GM04504 (cell line): ENCODE measurements around the gene MMP25.

Experiments used
- DNase-seq: peaks from one replicate; pipeline ENCODE4 v3.0.0-alpha.2; 2012; ENCODE audit warnings: low read depth

Gene MMP25

DNA sequence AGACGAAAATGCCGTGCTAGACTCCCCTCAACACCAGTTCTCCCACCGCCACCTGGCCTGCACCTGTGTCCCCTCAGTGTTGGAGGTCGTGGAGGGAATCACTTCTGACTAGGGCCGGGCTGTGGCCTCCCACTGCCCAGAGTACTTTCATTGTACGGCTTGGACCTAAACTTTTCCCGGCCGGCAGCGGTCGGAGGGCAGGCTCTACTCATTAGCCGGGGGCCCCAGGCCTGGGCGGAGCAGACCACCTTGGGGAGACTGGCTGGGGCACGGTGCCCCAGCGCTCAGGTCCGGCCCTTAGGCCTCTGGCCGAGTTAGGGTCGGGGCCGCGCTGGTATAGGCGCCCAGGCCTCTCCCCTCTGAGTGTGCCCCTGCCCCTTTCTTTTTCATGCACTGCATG is 29.0 kb upstream of the MMP25 start:
- no peak for DNase-seq

DNA sequence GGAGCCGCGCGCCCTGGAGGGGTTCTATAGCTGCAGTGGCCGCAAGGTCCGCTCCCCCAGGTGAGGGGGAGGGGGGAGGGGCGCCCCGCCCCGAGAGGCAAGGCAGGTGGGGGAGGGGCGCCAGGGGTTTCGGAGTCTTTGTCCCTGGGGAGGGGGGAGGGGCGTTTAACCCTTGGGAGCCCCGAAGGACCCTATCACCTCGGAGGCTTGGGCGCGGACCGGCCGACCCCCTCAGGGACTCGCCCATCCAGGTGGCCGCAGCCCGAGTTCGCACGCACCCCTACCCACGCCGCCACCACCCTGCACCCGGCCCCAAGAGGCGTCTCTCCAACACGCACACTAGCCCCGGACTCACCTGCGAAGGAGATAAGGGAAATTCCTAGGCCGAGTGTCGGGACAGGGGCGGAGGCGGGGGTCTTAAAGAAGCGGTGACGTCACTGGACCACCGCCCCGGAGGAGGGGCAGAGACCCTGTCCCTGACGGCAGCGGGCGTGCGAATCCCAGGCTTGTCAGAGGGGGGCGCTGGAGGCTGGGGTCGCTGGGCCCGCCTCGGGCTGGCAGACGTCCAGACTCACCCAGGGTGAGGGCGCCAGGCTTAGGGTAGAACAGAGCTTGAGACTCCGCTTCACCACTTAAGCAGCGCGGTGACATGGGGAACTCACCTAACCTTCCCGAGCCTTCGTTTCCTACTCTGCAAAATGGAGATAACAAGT is 28.4 kb upstream of the MMP25 start, which contains the start of gene CLDN6:
Gene CLDN6 (minus strand): TSS at position 390 of the 713 bp plus-strand sequence. CDS start 2,162 bp downstream, outside the sequence.
- DNase-seq: no peak

DNA sequence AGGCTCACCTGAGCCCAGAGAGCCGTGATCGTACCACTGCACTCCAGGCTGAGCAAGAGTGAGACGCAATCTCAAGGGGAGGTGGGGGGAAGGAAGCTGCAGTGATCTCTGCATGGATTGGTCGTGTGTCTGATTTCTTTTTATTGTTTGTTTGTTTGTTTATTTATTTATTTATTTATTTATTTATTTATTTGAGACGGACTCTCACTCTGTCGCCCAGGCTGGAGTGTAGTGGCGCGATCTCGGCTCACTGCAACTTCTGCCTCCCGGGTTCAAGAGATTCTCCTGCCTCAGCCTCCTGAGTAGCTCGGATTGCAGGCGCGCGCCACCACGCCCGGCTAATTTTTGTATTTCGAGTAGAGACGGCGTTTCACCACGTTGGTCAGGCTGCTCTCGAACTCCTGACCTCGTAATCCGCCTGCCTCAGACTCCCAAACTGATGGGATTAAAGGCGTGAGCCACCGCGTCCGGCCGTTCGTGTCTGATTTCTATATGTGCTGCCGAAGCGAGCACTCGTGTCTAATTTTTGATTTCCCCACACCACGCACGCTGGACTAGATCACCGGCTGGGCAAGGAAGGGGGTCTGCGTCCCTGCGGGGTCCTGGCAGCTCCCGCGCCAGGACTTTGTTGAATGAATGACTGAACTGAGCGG is 26.6 kb upstream of the MMP25 start:
- no peak for DNase-seq

DNA sequence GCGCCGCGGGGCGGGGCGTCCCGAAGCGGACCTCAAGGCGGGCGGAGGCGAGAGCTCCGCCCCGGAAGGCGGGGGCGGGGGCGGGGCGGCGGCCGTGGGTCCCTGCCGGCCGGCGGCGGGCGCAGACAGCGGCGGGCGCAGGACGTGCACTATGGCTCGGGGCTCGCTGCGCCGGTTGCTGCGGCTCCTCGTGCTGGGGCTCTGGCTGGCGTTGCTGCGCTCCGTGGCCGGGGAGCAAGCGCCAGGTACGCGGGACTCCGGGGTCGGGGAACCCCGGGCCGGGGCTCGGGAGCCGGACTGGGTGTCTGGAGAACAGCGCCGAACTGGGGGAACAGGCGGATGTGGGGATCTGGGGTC is 26.1 kb upstream of the MMP25 start, which contains the start of gene TNFRSF12A:
Gene TNFRSF12A (plus strand): TSS at position 122 of the 357 bp plus-strand sequence. CDS start 30 bp downstream, at position 152.
- peak; percentile 45 for DNase-seq

DNA sequence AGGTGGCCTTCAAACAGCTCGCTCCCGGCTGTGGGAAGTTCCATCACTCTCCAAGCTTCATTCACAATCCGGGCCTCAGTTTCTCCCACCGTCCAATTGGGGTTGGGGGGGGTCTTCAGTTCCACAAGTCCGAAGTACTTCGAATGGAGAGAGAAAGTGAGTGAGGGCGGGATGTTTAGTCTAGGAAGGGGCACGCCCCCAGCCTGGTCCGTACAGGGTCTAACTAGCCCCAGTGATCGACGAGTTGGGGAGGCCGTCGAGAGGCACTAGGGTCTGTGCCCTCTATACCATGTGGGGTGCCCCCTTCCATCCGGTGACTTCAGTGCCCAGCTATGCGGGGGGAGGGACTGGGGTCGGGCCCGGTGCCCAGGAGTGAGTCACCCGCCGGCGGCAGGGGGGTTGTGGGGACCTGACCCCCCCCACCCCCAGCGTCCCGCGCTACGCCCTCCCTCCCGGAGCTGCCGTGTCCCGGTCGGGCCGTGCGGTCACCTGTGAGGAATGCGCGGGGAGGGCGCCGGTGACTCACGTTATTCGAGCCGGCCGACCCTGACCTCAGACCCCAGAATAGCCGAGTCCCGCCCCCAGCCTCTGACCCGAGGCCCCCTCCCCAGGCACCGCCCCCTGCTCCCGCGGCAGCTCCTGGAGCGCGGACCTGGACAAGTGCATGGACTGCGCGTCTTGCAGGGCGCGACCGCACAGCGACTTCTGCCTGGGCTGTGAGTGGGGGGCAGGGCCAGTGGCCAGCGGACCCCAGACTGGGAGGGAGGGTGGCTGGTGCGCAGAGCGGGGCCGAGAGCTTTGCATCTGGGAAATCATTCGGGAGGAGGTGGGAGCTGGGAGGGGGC is 25.5 kb upstream of the MMP25 start:
- DNase-seq: peak; percentile 80

DNA sequence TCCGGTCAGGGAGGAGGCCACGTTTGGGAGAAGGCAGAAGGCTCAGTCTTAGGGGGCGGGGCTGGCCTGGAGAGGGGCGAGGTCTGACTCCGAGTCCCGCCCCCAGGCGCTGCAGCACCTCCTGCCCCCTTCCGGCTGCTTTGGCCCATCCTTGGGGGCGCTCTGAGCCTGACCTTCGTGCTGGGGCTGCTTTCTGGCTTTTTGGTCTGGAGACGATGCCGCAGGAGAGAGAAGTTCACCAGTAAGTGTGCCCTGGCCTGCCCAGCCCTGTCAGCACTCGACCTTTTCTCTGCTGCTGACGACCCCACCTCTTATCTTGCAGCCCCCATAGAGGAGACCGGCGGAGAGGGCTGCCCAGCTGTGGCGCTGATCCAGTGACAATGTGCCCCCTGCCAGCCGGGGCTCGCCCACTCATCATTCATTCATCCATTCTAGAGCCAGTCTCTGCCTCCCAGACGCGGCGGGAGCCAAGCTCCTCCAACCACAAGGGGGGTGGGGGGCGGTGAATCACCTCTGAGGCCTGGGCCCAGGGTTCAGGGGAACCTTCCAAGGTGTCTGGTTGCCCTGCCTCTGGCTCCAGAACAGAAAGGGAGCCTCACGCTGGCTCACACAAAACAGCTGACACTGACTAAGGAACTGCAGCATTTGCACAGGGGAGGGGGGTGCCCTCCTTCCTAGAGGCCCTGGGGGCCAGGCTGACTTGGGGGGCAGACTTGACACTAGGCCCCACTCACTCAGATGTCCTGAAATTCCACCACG is 24.7 kb upstream of the MMP25 start:
- peak; percentile 94 for DNase-seq

DNA sequence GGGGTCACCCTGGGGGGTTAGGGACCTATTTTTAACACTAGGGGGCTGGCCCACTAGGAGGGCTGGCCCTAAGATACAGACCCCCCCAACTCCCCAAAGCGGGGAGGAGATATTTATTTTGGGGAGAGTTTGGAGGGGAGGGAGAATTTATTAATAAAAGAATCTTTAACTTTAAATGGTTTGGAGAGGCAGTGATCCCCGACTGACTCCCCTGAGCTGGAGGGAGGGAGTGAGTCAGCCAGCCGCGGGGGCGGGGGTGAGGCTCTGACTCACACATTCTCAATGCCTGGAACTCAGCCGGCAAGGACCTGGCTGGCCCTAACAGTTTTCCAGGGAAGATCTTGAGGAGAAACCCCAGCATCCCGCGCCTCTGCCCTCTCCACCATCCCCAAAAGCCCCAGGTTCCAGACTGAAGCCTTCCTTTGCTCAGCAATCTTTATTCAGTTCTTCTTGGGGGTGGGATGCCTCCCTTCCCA is 24.1 kb upstream of the MMP25 start:
- peak; percentile 91 for DNase-seq

DNA sequence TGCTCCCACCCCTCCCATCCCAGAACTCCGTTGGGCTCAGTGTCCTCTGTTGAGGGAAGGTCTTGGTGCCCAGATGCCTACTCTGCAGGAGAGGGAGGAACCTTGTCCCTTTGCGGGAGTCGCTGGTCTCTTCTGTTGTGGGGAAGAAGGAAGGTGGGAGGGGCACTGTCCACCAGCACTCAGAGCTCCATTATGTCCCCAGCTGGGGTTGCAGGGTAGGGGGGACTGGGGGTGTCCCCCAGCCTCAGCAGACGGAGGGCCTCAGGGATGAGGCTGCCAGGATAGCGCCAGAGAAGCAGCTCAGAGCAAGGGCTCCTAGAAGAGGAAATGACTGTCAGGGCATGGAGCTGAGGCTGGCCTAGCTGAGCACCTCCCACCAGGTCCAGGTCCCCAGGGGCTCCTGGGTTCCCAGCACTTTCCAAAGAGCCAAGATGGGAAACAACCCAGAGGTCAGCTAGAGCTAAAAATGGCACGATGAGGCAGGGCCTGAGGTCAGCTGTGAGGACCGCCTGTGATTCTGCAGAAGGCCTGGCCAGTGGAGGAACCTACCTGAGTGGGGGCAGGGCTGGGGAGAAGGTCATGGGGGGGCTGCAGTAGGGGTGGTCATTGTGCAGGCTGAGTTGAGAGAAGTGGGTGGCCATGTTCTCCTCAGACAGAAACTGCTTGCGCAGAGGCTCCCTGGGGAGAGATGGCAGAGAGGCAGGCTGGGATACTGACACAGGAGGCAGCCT is 23.5 kb upstream of the MMP25 start:
- DNase-seq: peak; percentile 27

DNA sequence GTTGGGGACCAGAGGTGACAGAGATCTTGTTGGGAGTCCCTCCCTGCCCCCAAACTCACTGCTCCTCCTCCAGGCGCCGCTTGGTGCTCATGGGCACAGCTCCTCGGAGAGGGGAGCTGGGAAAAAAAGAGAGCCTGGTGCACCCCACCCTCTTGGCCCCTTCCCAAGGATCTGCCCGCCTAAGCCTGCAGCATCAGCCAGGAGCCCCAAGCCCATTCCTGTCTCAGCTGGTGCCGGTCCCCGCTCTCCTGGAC is 23.0 kb upstream of the MMP25 start:
- peak; percentile 69 for DNase-seq

DNA sequence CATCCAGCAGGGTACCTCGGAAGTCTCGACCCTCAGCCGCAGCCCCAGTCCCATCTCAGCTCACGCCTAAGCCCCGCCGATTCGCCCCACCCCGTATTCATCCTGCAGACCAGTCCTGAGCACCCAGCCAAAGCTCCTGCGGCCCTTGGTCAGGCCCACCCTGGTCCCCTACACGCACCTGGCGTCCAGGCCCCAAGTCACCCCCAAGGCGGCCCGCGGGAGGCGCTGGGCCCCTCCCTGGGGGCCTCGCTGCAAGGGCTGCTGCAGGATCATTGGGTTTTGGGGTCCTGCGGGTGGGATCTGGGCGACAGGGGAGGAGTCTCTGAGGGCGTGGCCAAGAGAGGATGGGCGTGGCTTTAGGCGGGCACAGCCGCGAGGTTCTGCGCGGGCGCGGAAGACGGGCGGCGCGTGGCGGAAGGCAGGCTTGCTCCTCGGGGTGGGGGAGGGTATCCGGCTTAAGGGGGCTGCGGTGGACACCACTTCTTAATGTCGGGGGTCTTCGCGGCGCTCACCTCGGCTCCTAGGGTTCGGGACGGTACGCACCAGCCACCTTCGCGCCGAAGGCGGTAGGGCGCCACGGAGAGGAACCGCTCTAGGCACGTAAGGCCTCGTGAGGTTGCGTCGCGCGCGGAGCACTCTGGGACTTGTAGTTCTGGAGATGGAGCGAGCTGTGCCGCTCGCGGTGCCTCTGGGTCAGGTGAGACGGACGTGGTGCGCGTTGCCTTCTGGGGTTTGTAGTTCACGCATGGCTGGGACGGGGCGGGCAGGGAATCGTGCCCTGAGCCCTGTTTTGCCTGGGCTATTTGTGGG is 22.5 kb upstream of the MMP25 start, which contains the start of the genes HCFC1R1 and THOC6:
Gene HCFC1R1 (minus strand): TSS at position 274 of the 810 bp plus-strand sequence. CDS start 1 bp downstream, at position 273.
Gene THOC6 (plus strand): TSS at position 367 of the 810 bp plus-strand sequence. CDS start 292 bp downstream, at position 659.
- peak; percentile 95 for DNase-seq

DNA sequence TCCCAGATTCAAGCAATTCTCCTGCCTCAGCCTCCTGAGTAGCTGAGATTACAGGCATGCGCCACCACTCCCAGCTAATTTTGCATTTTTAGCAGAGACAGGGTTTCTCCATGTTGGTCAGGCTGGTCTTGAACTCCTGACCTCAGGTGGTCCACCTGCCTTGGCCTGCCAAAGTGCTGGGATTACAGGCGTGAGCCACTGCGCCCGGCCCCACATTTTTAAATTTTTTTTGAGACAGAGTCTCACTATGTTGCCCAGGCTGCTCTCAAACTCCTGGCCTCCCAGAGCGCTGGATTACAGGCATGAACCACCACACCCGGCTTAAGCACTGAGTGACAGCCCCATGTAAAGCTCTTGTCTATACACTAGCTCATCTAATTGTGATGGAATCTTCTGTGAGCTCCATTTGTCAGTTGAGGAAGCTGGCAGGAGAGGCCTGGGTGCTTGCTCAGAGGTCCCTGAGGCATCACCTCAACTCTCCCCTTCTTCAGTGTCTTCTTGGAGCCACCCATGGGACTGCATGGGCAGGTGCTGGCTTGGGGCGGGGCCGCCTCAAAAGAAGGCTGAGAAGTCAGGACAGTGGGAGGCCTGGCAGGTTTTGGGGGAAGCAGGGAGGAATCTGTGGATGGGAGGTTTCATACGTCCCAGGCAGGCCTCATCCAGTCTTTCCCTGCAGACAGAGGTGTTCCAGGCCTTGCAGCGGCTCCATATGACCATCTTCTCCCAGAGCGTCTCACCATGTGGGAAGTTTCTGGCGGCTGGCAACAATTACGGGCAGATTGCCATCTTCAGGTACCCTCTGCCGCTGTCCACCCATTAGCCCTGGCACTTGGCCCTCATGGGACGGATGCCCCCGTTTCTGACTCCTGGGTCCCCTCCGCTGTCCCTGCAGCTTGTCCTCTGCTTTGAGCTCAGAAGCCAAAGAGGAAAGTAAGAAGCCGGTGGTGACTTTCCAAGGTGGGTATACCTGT is 21.0 kb upstream of the MMP25 start:
- no peak for DNase-seq

DNA sequence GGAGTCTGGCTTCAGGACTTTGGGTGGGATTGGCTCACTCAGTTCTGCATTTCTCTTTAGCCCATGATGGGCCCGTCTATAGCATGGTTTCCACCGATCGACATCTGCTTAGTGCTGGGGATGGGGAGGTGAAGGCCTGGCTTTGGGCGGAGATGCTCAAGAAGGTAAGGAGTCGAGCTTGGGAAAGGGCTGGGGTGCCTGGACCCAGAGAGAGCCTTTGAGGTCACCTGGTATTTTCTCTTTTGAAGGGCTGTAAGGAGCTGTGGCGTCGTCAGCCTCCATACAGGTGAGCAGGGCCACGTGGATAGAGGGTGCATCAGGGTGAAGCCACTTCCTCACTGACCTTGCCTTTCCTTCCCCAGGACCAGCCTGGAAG is 20.4 kb upstream of the MMP25 start:
- DNase-seq: no peak

DNA sequence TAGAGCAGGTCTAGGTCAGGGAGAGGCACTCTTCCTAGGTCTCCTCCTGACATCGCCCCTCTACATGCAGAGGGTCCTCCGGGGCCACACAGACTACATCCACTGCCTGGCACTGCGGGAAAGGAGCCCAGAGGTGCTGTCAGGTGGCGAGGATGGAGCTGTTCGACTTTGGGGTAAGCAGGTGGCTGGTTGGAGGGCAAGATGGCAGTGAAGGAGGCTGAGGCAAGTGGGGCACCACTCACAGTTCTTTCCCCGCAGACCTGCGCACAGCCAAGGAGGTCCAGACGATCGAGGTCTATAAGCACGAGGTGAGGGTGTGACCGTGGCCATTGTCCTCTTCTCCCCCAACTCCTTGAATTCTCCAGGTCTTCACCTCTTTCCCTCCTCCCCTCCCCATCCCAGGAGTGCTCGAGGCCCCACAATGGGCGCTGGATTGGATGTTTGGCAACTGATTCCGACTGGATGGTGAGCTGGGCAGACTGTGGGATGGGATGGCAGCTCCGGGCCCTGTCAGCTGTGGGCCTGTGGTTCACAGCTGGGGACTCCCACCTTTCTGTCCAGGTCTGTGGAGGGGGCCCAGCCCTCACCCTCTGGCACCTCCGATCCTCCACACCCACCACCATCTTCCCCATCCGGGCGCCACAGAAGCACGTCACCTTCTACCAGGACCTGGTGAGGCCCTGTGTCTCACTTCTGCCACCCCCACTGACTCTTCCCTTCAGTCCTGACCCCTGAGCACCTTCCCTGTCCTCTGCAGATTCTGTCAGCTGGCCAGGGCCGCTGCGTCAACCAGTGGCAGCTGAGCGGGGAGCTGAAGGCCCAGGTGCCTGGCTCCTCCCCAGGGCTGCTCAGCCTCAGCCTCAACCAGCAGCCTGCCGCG is 19.5 kb upstream of the MMP25 start:
- DNase-seq: no peak

DNA sequence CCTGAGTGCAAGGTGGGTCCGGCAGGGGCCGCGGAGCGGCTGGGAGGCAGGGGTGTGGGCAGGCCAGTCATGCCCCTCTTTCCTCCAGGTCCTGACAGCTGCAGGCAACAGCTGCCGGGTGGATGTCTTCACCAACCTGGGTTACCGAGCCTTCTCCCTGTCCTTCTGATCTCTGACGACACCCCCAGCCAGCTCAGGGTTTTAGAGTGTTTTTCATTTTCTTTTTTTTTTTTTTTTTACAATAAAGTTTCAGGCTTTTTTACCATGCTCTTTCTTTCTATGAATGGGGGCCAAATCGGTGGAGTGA is 18.9 kb upstream of the MMP25 start:
- DNase-seq: no peak

DNA sequence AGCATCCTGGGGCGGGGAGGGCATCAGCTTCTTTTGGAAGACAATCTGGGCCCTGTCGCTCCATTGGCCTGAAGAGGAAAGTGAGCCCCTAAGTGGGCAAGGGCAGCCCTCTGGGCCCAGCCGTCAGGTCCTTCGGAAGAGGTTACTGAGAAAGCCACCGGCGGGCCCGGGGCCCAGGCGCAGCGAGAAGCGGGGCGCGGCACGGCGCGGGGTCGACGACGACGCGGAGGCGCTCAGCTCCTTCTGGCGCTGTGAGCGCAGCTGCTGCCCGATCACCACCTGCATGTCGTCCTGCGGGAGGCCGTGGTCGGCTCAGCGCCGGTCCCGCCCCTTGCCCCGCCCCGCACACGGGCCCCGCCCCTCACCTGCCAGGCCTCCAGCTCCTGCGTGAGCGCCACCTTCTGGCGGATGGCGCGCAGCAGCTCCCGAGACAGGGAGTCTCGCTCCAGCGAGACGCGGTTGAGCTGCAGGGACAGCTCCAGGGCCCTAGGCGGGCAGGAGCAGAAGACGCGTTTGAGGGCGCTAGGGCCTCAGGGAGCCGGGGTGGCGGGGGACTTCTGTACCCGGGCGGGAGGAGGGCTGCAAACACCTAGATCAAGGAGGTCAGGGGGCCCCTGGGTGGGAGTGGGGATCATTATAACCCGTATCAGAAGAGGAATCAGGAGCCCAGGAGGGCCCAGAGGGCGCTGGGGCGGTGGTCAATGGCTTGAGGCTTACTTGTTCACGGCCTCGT is 18.2 kb upstream of the MMP25 start:
- DNase-seq: peak; percentile 28

DNA sequence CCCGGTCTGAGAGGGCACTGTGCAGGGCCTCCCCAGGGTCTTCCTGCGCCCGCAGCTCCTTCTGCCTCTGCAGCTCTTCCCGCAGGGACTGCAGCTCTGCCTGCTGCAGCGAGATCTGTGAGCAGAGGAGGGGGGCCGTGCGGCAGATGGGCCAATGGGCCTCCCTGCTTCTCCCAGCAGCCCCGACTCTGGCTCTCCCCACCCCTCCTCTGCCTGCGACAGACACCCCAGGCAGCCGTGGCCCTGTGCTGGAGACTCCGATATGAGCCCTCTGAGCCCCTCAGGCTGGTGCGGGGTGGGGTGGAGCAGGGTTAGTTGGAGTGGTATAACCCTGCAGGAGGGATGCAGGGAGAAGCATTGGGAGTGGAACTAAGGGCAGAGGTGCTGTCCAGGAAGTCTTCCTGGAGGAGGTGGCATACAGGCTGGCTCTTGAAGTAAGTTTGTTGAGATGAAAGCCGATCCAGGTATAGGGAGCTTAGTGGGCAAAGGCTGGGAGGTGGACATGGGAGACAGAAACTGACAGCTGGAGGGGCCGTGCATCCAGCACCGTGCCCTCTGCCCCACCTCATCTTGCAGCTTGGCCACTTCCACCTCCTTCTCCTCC is 17.5 kb upstream of the MMP25 start:
- no peak for DNase-seq
